GM12892 (cell line): ENCODE data around the gene CNMD.

Source experiments
- DNase-seq: peaks from one replicate; pipeline ENCODE4 v3.0.0; 2011; ENCODE audit not compliant: insufficient read length
- FAIRE-seq: peaks from 2 replicates; lab custom pipeline; 2011; peaks lifted over from hg19 to GRCh38; lab: Jason Lieb, UNC
- POLR2A ChIP-seq: IDR thresholded peaks from 2 replicates; pipeline ENCODE4 v1.6.1; 2011; ENCODE audit warnings: low read depth, low read length, control low read depth
- POLR2AphosphoS5 ChIP-seq: IDR thresholded peaks from 2 replicates; pipeline ENCODE4 v1.6.1; 2011; ENCODE audit warnings: low read depth, low read length, control low read depth
- TAF1 ChIP-seq: IDR thresholded peaks from 2 replicates; pipeline ENCODE4 v1.6.1; 2011; ENCODE audit warnings: low read depth, mild to moderate bottlenecking, control low read depth, low read length, borderline replicate concordance

The CNMD gene

GRCh38 chr13:52776726-52777125 is 37.1 kb upstream of the CNMD start:
- DNase-seq: no peak
- no peak for TF ChIP-seq POLR2A
- TF ChIP-seq POLR2AphosphoS5: no peak
- TF ChIP-seq TAF1: no peak
- no peak for FAIRE-seq

- DNase-seq (no peak), FAIRE-seq (no peak)
- no peak for TF ChIP-seq POLR2AphosphoS5
- TF ChIP-seq POLR2A: no peak
- no peak for TF ChIP-seq TAF1
These were observed 35.9 kb upstream of the CNMD start for GRCh38 chr13:52775511-52775910.

- DNase-seq (no peak), FAIRE-seq (no peak)
- no peak for TF ChIP-seq TAF1
- no peak for TF ChIP-seq POLR2A
- no peak for TF ChIP-seq POLR2AphosphoS5
These were observed 28.4 kb upstream of the CNMD start for GRCh38 chr13:52767949-52768516.

GRCh38 chr13:52765611-52766390 is 26.2 kb upstream of the CNMD start:
- DNase-seq: no peak
- FAIRE-seq: no peak
- TF ChIP-seq POLR2AphosphoS5 (no peak), POLR2A (no peak), TAF1 (no peak)

GRCh38 chr13:52760077-52760476 is 20.5 kb upstream of the CNMD start:
- FAIRE-seq (no peak), DNase-seq (no peak)
- TF ChIP-seq POLR2A: no peak
- no peak for TF ChIP-seq TAF1
- no peak for TF ChIP-seq POLR2AphosphoS5

GRCh38 chr13:52758114-52758513 is 18.5 kb upstream of the CNMD start:
- no peak for TF ChIP-seq TAF1
- TF ChIP-seq POLR2AphosphoS5: no peak
- no peak for TF ChIP-seq POLR2A
- FAIRE-seq (no peak), DNase-seq (no peak)

- FAIRE-seq (no peak), DNase-seq (no peak)
- no peak for TF ChIP-seq POLR2A
- no peak for TF ChIP-seq TAF1
- TF ChIP-seq POLR2AphosphoS5: no peak
These were observed 11.6 kb upstream of the CNMD start for GRCh38 chr13:52751196-52751595.

GRCh38 chr13:52750713-52751112 is 11.1 kb upstream of the CNMD start:
- TF ChIP-seq POLR2A (no peak), TAF1 (no peak)
- FAIRE-seq (no peak), DNase-seq (no peak)

- TF ChIP-seq TAF1 (no peak), POLR2A (no peak), POLR2AphosphoS5 (no peak)
- no peak for FAIRE-seq
- DNase-seq: no peak
These were observed 9.8 kb upstream of the CNMD start for GRCh38 chr13:52749419-52749818.

GRCh38 chr13:52746141-52746540 is 6.5 kb upstream of the CNMD start:
- FAIRE-seq: no peak
- DNase-seq: no peak
- no peak for TF ChIP-seq POLR2AphosphoS5
- no peak for TF ChIP-seq TAF1
- no peak for TF ChIP-seq POLR2A

- TF ChIP-seq POLR2AphosphoS5 (no peak), POLR2A (no peak), TAF1 (no peak)
- no peak for FAIRE-seq
- no peak for DNase-seq
These were observed 5.3 kb upstream of the CNMD start for GRCh38 chr13:52744842-52745375.

- no peak for FAIRE-seq
- no peak for TF ChIP-seq POLR2AphosphoS5
- no peak for TF ChIP-seq TAF1
- no peak for TF ChIP-seq POLR2A
- DNase-seq: no peak
These were observed 4.4 kb upstream of the CNMD start for GRCh38 chr13:52743988-52744387.
